ENCODE data around the gene DOK3. TPM values are rescaled to one million over a fixed set of nuclear protein-coding genes. Genes with fewer than 3 reads are reported as not detected.

The DOK3 gene
- total RNA-seq, 1 experiment from 2014 or later, result 6.0 TPM

DNA sequence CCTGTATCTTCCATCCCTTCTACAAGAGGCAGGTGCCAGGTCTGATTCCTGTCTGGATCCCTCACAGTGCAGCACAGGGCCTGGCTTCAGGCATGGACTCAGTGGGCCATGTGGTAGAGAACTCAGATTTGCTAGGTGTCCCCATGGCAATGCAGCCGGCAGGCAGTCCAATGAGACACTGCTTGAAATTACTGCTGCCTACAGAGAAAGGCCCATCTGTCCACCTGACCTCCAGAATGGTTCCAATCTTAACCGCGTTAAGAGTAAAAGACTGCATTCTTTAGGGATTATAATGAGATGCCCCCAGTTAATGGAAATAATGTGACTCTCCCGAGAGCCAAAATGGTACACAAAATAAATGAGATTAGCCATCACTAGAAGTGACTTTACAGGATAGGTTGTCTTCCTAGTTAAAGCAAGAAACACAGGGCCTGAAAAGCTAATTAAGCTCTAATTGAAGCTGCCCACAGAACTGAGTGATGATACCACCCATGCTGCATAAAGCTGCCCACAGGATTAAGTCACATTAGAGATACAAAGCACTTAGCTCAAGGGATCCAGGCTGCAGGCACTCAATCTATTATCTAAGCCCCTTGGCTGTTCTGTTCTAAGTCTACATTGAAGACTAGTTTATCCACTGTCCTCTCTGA is 33.3 kb upstream of the DOK3 start:
- H3K36me3 Mint-ChIP-seq (ENCODE audit: insufficient read depth, unreplicated experiment), result peaks cover 21% of the 10 kb centered on the region
- H3K4me3 Mint-ChIP-seq (ENCODE audit: unreplicated experiment), result no peak overlapping the region
- intact Hi-C loops (cut with micrococcal nuclease), result no loop called here
- DNase-seq (ENCODE audit: unreplicated experiment), result no peak
- POLR2A ChIA-PET, result interaction anchor here (1.2 to 4.2 kb wide), 2 partner anchors 26 to 50 kb away, joined by 4 to 55 read pairs; partner anchors contain the start of genes DDX41 and TMED9
- TF ChIP-seq, protein P1, sequence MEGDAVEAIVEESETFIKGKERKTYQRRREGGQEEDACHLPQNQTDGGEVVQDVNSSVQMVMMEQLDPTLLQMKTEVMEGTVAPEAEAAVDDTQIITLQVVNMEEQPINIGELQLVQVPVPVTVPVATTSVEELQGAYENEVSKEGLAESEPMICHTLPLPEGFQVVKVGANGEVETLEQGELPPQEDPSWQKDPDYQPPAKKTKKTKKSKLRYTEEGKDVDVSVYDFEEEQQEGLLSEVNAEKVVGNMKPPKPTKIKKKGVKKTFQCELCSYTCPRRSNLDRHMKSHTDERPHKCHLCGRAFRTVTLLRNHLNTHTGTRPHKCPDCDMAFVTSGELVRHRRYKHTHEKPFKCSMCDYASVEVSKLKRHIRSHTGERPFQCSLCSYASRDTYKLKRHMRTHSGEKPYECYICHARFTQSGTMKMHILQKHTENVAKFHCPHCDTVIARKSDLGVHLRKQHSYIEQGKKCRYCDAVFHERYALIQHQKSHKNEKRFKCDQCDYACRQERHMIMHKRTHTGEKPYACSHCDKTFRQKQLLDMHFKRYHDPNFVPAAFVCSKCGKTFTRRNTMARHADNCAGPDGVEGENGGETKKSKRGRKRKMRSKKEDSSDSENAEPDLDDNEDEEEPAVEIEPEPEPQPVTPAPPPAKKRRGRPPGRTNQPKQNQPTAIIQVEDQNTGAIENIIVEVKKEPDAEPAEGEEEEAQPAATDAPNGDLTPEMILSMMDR (IDR thresholded peaks at IDR 0.05; ENCODE audit: unreplicated experiment), result no peak
- no peak overlapping the region for H3K27ac Mint-ChIP-seq (ENCODE audit: low read depth, unreplicated experiment)
- BruUV-seq (replicated peaks), result no TSS peak
- no peaks in the 10 kb centered on the region for H3K9me3 Mint-ChIP-seq (ENCODE audit: unreplicated experiment)
- no peaks in the 10 kb centered on the region for H3K27me3 Mint-ChIP-seq (ENCODE audit: insufficient read depth, unreplicated experiment)
- CTCF ChIA-PET, result interaction anchor here (0.6 to 3.9 kb wide), 5 partner anchors 8 to 139 kb away, joined by 3 to 19 read pairs (median 4); no protein-coding TSS in a partner anchor
- H3K4me1 Mint-ChIP-seq (ENCODE audit: insufficient read depth, unreplicated experiment), result peaks cover 60% of the 10 kb centered on the region

DNA sequence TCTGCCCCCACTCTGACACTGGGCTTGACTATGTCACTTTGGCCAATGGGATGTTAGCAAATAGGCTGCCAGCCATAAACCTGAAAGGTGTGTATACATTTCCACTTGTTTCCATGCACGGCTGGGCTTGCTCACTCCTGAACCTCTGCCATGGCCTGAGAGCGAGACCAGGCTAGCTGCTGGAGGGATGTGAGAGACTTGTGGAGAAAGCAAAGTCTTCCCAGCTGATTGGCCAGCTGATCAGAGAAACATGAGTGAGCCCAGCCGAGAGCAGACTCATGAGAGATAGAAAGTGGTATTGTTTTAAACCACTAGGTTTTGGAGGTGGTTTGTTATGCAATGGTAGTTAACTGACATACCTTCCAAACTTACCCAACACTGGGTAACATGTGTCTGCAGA is 30.8 kb upstream of the DOK3 start:
- POLR2A ChIA-PET, result interaction anchor here (0.6 kb wide), 1 partner anchor 574 kb away, joined by 4 read pairs; no protein-coding TSS in a partner anchor
- Mint-ChIP-seq H3K4me1 (ENCODE audit: insufficient read depth, unreplicated experiment) (peaks cover 42% of the 10 kb centered on the region), H3K9me3 (ENCODE audit: unreplicated experiment) (no peaks in the 10 kb centered on the region), H3K27ac (ENCODE audit: low read depth, unreplicated experiment) (no peak overlapping the region), H3K36me3 (ENCODE audit: insufficient read depth, unreplicated experiment) (peaks cover 33% of the 10 kb centered on the region), H3K4me3 (ENCODE audit: unreplicated experiment) (no peak overlapping the region), H3K27me3 (ENCODE audit: insufficient read depth, unreplicated experiment) (no peaks in the 10 kb centered on the region)
- intact Hi-C loops (cut with micrococcal nuclease), result no loop called here
- TF ChIP-seq, protein P1 (IDR thresholded peaks at IDR 0.05; ENCODE audit: unreplicated experiment), result no peak
- no TSS peak for BruUV-seq (replicated peaks)
- CTCF ChIA-PET, result no interaction called here
- no peak for DNase-seq (ENCODE audit: unreplicated experiment)

DNA sequence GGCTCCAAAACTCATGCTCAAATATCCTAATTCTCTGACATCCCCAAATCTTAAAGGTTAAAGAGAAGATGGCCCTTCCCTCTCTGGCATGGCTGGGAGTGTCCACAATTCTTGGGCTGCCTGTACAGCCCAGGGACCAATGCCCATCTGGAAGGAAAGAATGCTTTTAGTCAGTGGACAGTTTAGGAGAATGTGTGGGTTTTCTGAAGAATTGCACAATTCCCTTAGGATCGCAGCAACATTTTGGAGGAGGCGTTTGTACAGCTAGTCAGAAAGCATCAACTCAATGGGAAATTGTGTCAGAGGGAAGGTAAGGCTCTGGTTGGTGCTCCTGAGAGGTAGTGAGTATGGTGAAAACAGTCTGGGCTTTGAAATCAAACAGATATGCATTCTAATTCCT is 29.8 kb upstream of the DOK3 start:
- peaks cover 39% of the 10 kb centered on the region for H3K36me3 Mint-ChIP-seq (ENCODE audit: insufficient read depth, unreplicated experiment)
- ChIA-PET POLR2A (no interaction called here), CTCF (interaction anchor here (0.6 kb wide), 2 partner anchors 18 to 99 kb away, joined by 3 read pairs; no protein-coding TSS in a partner anchor)
- TF ChIP-seq, protein P1 (IDR thresholded peaks at IDR 0.05; ENCODE audit: unreplicated experiment), result no peak
- intact Hi-C loops (cut with micrococcal nuclease), result no loop called here
- DNase-seq (ENCODE audit: unreplicated experiment), result peak; percentile 68
- no peaks in the 10 kb centered on the region for H3K27me3 Mint-ChIP-seq (ENCODE audit: insufficient read depth, unreplicated experiment)
- no peak overlapping the region for H3K27ac Mint-ChIP-seq (ENCODE audit: low read depth, unreplicated experiment)
- no peak overlapping the region for H3K4me3 Mint-ChIP-seq (ENCODE audit: unreplicated experiment)
- BruUV-seq (replicated peaks), result no TSS peak
- no peaks in the 10 kb centered on the region for H3K9me3 Mint-ChIP-seq (ENCODE audit: unreplicated experiment)
- H3K4me1 Mint-ChIP-seq (ENCODE audit: insufficient read depth, unreplicated experiment), result peaks cover 33% of the 10 kb centered on the region

DNA sequence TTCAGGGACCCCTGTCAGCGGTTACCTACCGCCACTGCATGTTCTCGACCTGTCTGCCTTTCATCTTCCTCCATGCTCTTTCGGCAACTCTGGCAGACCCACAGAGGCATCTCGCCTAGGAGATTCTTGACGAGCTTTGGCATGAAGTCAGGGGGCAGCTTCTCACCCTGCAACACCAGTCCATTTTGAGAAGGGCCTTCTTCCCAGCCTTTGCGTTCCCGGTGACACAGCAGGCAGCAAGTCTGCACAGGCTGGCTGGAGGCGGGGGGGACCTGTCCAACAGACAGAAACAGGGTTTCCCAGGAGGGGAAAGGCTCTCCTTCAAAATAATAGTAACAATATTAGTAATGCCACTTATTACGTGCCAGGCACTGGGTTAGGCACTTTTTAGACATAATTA is 29.2 kb upstream of the DOK3 start:
- H3K27ac Mint-ChIP-seq (ENCODE audit: low read depth, unreplicated experiment), result no peak overlapping the region
- ChIA-PET CTCF (interaction anchor here (0.6 to 1.0 kb wide), 5 partner anchors 17 to 221 kb away, joined by 3 to 4 read pairs (median 3); no protein-coding TSS in a partner anchor), POLR2A (interaction anchor here (0.7 kb wide), 1 partner anchor 15 kb away, joined by 3 read pairs; no protein-coding TSS in a partner anchor)
- H3K4me3 Mint-ChIP-seq (ENCODE audit: unreplicated experiment), result no peak overlapping the region
- H3K9me3 Mint-ChIP-seq (ENCODE audit: unreplicated experiment), result no peaks in the 10 kb centered on the region
- DNase-seq (ENCODE audit: unreplicated experiment), result no peak
- TF ChIP-seq, protein P1 (IDR thresholded peaks at IDR 0.05; ENCODE audit: unreplicated experiment), result no peak
- H3K27me3 Mint-ChIP-seq (ENCODE audit: insufficient read depth, unreplicated experiment), result no peaks in the 10 kb centered on the region
- no TSS peak for BruUV-seq (replicated peaks)
- peaks cover 32% of the 10 kb centered on the region for H3K4me1 Mint-ChIP-seq (ENCODE audit: insufficient read depth, unreplicated experiment)
- intact Hi-C loops (cut with micrococcal nuclease), result no loop called here
- H3K36me3 Mint-ChIP-seq (ENCODE audit: insufficient read depth, unreplicated experiment), result peaks cover 42% of the 10 kb centered on the region

All from MCF 10A (cell line).